ENCODE data around the gene RETREG3. TPM values are rescaled to one million over a fixed set of nuclear protein-coding genes. Genes with fewer than 3 reads are reported as not detected.

The RETREG3 gene
- total and polyA plus RNA-seq, 2 of the 13 experiments (the other 11 are each of a cell fraction or from before 2014, with no cell fraction given), result 47.0 to 55.8 TPM

DNA sequence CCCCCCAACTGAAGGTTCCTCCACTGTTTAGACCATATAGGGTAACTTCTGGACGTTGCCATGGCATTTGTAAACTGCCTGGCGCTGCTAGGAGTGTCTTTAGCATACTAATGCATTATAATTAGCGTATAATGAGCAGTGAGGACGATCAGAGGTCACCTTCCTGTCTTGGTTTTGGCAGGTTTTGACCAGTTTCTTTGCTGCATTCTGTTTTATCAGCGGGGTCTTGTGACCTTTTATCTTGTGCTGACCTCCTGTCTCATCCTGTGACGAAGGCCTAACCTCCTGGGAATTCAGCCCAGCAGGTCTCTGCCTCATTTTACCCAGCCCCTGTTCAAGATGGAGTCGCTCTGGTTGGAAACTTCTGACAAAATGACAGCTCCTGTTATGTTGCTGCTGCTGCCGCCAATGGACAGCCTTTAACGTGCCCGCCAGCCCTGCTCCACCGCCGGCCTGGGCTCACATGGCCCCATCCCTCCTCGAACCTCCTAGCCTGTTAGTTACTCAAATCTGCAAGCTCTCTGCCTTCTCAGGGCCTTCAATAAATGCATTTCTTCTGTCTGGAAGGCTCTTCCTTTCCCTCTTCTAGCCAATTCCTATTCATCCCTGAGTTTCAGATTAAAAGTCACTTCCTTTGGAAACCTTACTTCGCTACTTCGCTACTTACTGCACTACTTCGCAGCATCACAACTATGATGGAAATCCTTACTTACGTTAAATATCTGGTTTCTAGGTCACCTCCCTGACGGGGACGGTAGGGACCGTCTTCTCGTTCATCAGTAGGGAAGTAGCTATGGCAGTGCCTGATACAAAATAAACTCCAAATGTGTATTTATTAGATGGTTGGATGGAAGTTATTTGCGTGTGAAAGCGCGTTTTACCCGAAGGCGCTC, 73.8 kb downstream of the RETREG3 start (continued):
- TF ChIP-seq, protein P1, sequence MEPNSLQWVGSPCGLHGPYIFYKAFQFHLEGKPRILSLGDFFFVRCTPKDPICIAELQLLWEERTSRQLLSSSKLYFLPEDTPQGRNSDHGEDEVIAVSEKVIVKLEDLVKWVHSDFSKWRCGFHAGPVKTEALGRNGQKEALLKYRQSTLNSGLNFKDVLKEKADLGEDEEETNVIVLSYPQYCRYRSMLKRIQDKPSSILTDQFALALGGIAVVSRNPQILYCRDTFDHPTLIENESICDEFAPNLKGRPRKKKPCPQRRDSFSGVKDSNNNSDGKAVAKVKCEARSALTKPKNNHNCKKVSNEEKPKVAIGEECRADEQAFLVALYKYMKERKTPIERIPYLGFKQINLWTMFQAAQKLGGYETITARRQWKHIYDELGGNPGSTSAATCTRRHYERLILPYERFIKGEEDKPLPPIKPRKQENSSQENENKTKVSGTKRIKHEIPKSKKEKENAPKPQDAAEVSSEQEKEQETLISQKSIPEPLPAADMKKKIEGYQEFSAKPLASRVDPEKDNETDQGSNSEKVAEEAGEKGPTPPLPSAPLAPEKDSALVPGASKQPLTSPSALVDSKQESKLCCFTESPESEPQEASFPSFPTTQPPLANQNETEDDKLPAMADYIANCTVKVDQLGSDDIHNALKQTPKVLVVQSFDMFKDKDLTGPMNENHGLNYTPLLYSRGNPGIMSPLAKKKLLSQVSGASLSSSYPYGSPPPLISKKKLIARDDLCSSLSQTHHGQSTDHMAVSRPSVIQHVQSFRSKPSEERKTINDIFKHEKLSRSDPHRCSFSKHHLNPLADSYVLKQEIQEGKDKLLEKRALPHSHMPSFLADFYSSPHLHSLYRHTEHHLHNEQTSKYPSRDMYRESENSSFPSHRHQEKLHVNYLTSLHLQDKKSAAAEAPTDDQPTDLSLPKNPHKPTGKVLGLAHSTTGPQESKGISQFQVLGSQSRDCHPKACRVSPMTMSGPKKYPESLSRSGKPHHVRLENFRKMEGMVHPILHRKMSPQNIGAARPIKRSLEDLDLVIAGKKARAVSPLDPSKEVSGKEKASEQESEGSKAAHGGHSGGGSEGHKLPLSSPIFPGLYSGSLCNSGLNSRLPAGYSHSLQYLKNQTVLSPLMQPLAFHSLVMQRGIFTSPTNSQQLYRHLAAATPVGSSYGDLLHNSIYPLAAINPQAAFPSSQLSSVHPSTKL (CRISPR knock-in tag; IDR thresholded peaks at IDR 0.05), result no peak
- TF ChIP-seq, protein P2, sequence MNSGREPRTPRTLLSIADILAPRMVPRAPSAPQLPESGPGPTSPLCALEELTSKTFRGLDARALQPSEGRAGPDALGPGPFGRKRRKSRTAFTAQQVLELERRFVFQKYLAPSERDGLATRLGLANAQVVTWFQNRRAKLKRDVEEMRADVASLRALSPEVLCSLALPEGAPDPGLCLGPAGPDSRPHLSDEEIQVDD (CRISPR knock-in tag; IDR thresholded peaks at IDR 0.05; ENCODE audit: borderline replicate concordance), result no peak
- TF ChIP-seq, protein P3, sequence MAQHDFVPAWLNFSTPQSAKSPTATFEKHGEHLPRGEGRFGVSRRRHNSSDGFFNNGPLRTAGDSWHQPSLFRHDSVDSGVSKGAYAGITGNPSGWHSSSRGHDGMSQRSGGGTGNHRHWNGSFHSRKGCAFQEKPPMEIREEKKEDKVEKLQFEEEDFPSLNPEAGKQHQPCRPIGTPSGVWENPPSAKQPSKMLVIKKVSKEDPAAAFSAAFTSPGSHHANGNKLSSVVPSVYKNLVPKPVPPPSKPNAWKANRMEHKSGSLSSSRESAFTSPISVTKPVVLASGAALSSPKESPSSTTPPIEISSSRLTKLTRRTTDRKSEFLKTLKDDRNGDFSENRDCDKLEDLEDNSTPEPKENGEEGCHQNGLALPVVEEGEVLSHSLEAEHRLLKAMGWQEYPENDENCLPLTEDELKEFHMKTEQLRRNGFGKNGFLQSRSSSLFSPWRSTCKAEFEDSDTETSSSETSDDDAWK (CRISPR knock-in tag; IDR thresholded peaks at IDR 0.05), result no peak
- no peak for TF ChIP-seq ZNF460 (CRISPR knock-in tag; IDR thresholded peaks at IDR 0.05; ENCODE audit: borderline replicate concordance)
- no peak for TF ChIP-seq MXI1 (IDR thresholded peaks at IDR 0.05; ENCODE audit: borderline replicate concordance, low read depth, low read length)
- TF ChIP-seq MYC (CRISPR knock-in tag; IDR thresholded peaks at IDR 0.05; ENCODE audit: borderline replicate concordance), result no peak
- no peak for TF ChIP-seq ARHGAP35 (CRISPR knock-in tag; IDR thresholded peaks at IDR 0.05; ENCODE audit: borderline replicate concordance)
- TF ChIP-seq SRF (IDR thresholded peaks at IDR 0.05; ENCODE audit: low read depth, low read length), result no peak
- TF ChIP-seq ZNF326 (CRISPR knock-in tag; IDR thresholded peaks at IDR 0.05; ENCODE audit: borderline replicate concordance), result no peak
- TF ChIP-seq KLF9 (CRISPR knock-in tag; IDR thresholded peaks at IDR 0.05; ENCODE audit: low read depth), result no peak
- no peak for TF ChIP-seq ZNF746 (CRISPR knock-in tag; IDR thresholded peaks at IDR 0.05)
- TF ChIP-seq FOXA3 (CRISPR knock-in tag; IDR thresholded peaks at IDR 0.05), result no peak
- TF ChIP-seq NPAS2 (CRISPR knock-in tag; IDR thresholded peaks at IDR 0.05; ENCODE audit: borderline replicate concordance), result no peak
- TF ChIP-seq ZMYM4 (CRISPR knock-in tag; IDR thresholded peaks at IDR 0.05), result no peak
- TF ChIP-seq NFE2L1 (CRISPR knock-in tag; IDR thresholded peaks at IDR 0.05; ENCODE audit: borderline replicate concordance), result no peak
- TF ChIP-seq ZNF263 (CRISPR knock-in tag; IDR thresholded peaks at IDR 0.05), result no peak
- no peak for TF ChIP-seq THAP11 (CRISPR knock-in tag; IDR thresholded peaks at IDR 0.05)
- no peak for TF ChIP-seq ZNF674 (CRISPR knock-in tag; IDR thresholded peaks at IDR 0.05; ENCODE audit: low read depth)

Data from HepG2 (cell line).